K562 (cell line): ENCODE results near the gene HCRTR1. TPM values are rescaled to one million over a fixed set of nuclear protein-coding genes. Genes with fewer than 3 reads are reported as not detected.

Experiments
- ATAC-seq: fragments of 200-7000 bp; cut with Tn5 transposase; 3 replicates; pipeline ENCODE4 v1.9.1; 2020; ENCODE audit warnings: moderate library complexity
- BruUV-seq: library from RNA; stranded (reverse); fragments of 400-500 nt; replicated peaks from 2 replicates; lab custom pipeline; 2021; lab: Mats Ljungman, UMichigan
- CTCF ChIA-PET: fragments of 300-600 bp; formaldehyde crosslinking; extraction: SDS; loops from one replicate; lab custom pipeline; 2021; ENCODE audit warnings: low intra/inter-chr PET ratio; lab: Yijun Ruan, JAX
- POLR2A ChIA-PET: fragments of 300-600, 350-650 bp; sonication (Branson Sonifier 250); formaldehyde crosslinking; extraction: SDS; loops from one replicate; lab custom pipeline; 2021; ENCODE audit warnings: antibody characterized with exemption, inconsistent platforms; lab: Yijun Ruan, JAX
- DNase-seq, 4 experiments: peaks; one replicate each; pipeline versions ENCODE4 v3.0.0 to v3.0.0-alpha.2; 2011 to 2018; ENCODE audit warnings: low spot score in 3 of 4, mixed read lengths in 3 of 4; ENCODE audit errors: extremely low read depth in 1 of 4
- FAIRE-seq: peaks from 2 replicates; lab custom pipeline; 2011; peaks lifted over from hg19 to GRCh38; lab: Jason Lieb, UNC
- H2AFZ ChIP-seq: 2 replicates; pipeline ENCODE4 v1.6.0; 2011; ENCODE audit warnings: low read depth, low read length, control low read depth, inconsistent platforms
- H3K27ac ChIP-seq: fragments of 200-600 bp; 3 replicates; pipeline ENCODE4 v1.8.0; 2011; ENCODE audit warnings: low read depth, mild to moderate bottlenecking, control low read depth, inconsistent platforms, low read length, moderate library complexity, mixed read lengths; ENCODE audit errors: extremely low read depth
- H3K27me3 ChIP-seq, 2 experiments: fragments of 300-600 bp in 1 of 2; 2 replicates in 1 of 2; 3 replicates in 1 of 2; pipeline versions ENCODE4 v1.6.0 to v1.8.0; 2011; ENCODE audit warnings: inconsistent platforms in 2 of 2, low read length in 2 of 2, mild to moderate bottlenecking in 1 of 2, mixed read lengths in 1 of 2, moderate library complexity in 1 of 2; ENCODE audit not compliant: control insufficient read depth in 2 of 2, insufficient read depth in 2 of 2
- H3K36me3 ChIP-seq: fragments of 300-600 bp; 3 replicates; pipeline ENCODE4 v1.8.0; 2011; ENCODE audit warnings: mild to moderate bottlenecking, low read length, inconsistent platforms; ENCODE audit not compliant: control insufficient read depth, insufficient read depth
- H3K4me1 ChIP-seq, 2 experiments: fragments of 200-600 bp in 1 of 2; replicated peaks in 1 of 2; 2 replicates in 1 of 2; 3 replicates in 1 of 2; pipeline versions ENCODE4 v1.5.1 to v1.8.0; 2011; ENCODE audit warnings: inconsistent platforms in 2 of 2, low read length in 2 of 2, mild to moderate bottlenecking in 1 of 2, mixed read lengths in 1 of 2, moderate library complexity in 1 of 2; ENCODE audit not compliant: control insufficient read depth in 2 of 2, insufficient read depth in 2 of 2
- H3K4me2 ChIP-seq: 2 replicates; pipeline ENCODE4 v1.6.1; 2011; ENCODE audit warnings: low read length, control low read depth, inconsistent platforms, mixed read lengths; ENCODE audit not compliant: insufficient read depth
- H3K4me3 ChIP-seq: fragments of 200-600 bp; sonication (generic), shearing (Covaris generic); 2 replicates; pipeline ENCODE4 v1.5.1; 2016; ENCODE audit warnings: control low read depth, inconsistent platforms
- H3K79me2 ChIP-seq: fragments of 200-600 bp; 3 replicates; pipeline ENCODE4 v1.8.0; 2011; ENCODE audit warnings: low read length, inconsistent platforms; ENCODE audit not compliant: control insufficient read depth, insufficient read depth
- H3K9ac ChIP-seq, 2 experiments: 2 replicates each; pipeline versions ENCODE4 v1.6.0 to v1.6.1; 2011; ENCODE audit warnings: low read depth in 2 of 2, low read length in 2 of 2, control low read depth in 1 of 2, inconsistent platforms in 1 of 2, mild to moderate bottlenecking in 1 of 2, mixed read lengths in 1 of 2; ENCODE audit not compliant: insufficient read depth in 1 of 2
- H3K9me1 ChIP-seq: one replicate; pipeline ENCODE4 v1.6.0; 2011; ENCODE audit warnings: inconsistent platforms, mild to moderate bottlenecking, low read length, moderate library complexity; ENCODE audit not compliant: control insufficient read depth, insufficient read depth
- H3K9me3 ChIP-seq: replicated peaks from 2 replicates; pipeline ENCODE4 v1.5.1; 2011; ENCODE audit warnings: low read depth, low read length, inconsistent platforms; ENCODE audit not compliant: control insufficient read depth, insufficient read depth
- H4K20me1 ChIP-seq: replicated peaks from 2 replicates; pipeline ENCODE4 v1.6.1; 2011; ENCODE audit warnings: low read length, inconsistent platforms, mixed read lengths; ENCODE audit not compliant: control insufficient read depth, insufficient read depth
- CEBPB ChIP-seq: fragments of 450-650 bp; IDR thresholded peaks from 2 replicates; pipeline ENCODE4 v1.6.1; 2016; ENCODE audit warnings: missing genetic modification characterization, missing compliant biosample characterization
- CEBPG ChIP-seq, 3 experiments: fragments of 200-800 bp in 1 of 3; sonication (Bioruptor generic) in 1 of 3; sonication (generic) in 1 of 3; formaldehyde crosslinking in 1 of 3; IDR thresholded peaks in 2 of 3; conservative IDR thresholded peaks in 1 of 3; 2 replicates each; pipeline versions ENCODE4 v1.6.1 to v1.8.0; 2016 to 2022; ENCODE audit warnings: missing compliant biosample characterization in 2 of 3, missing genetic modification characterization in 2 of 3, mild to moderate bottlenecking in 1 of 3, missing genetic modification reagents in 1 of 3
- PHF21A ChIP-seq: fragments of 450-650 bp; IDR thresholded peaks from 2 replicates; pipeline ENCODE4 v1.6.1; 2017; ENCODE audit warnings: low read depth, borderline replicate concordance
- PKNOX1 ChIP-seq: fragments of 450-650 bp; IDR thresholded peaks from 2 replicates; pipeline ENCODE4 v1.6.1; 2016
- PPARD ChIP-seq: fragments of 250-450 bp; sonication (Bioruptor Pico); IDR thresholded peaks from 2 replicates; pipeline ENCODE4 v1.8.0; 2022; ENCODE audit warnings: inconsistent platforms, mild to moderate bottlenecking, moderate library complexity
- SMARCE1 ChIP-seq: fragments of 450-650 bp; IDR thresholded peaks from 2 replicates; pipeline ENCODE4 v1.7.1; 2016; ENCODE audit warnings: mild to moderate bottlenecking
- ZBTB1 ChIP-seq: sonication (generic); formaldehyde crosslinking; IDR thresholded peaks from 2 replicates; pipeline ENCODE4 v1.8.1; 2023; ENCODE audit warnings: missing genetic modification reagents, low read depth, mild to moderate bottlenecking, borderline replicate concordance
- WGBS: fragments of 100-300 bp; shearing (Covaris generic); methylation state at CpG from one replicate; pipeline ENCODE4 v1.1.6; 2016; ENCODE audit warnings: low coverage, mixed read lengths; ENCODE audit not compliant: insufficient coverage; ENCODE audit errors: missing lambda C conversion rate; 5-methylcytosine and 5-hydroxymethylcytosine counted together
- in situ Hi-C: fragments of 300-500 bp; cut with MboI; formaldehyde crosslinking; loops from 4 replicates; pipeline ENCODE4 v1.15.0; 2018; ENCODE audit warnings: inconsistent platforms, mixed read lengths
- intact Hi-C: fragments of 100-400 bp; cut with micrococcal nuclease; formaldehyde crosslinking; loops from 2 replicates; pipeline ENCODE4 v1.14.2; 2022
- polyA plus RNA-seq, 8 experiments: library from polyadenylated mRNA; depleted of rRNA in 4 of 8; stranded (reverse) in 5 of 8; unstranded in 3 of 8; fragments of >200 nt; fragmentation: Nextera tagmentation in 2 of 8; fragmentation: Illumina TruSeq in 1 of 8; extraction: Ambion mirVana in 2 of 8; extraction: Trizol in 1 of 8; gene quantifications; 2 replicates each; pipeline versions ENCODE4 v1.2.1 to v1.2.3, GENCODE V29; 2011 to 2014; ENCODE audit warnings: inconsistent platforms in 1 of 8, missing spikeins in 1 of 8
- total RNA-seq, 7 experiments: library from RNA; depleted of rRNA in 6 of 7; stranded (reverse); fragments of >200 nt in 6 of 7; fragmentation: Illumina TruSeq in 2 of 7; extraction: Trizol in 2 of 7; gene quantifications; 2 replicates each; pipeline versions ENCODE4 v1.2.1 to v1.2.3, GENCODE V29; 2011 to 2021; ENCODE audit warnings: low replicate concordance in 1 of 7

HCRTR1 gene
- total and polyA plus RNA-seq, 9 of the 15 experiments (the other 6 are each of a cell fraction or from before 2014, with no cell fraction given) = not detected

GRCh38 chr1:31575369-31576140 is 41.9 kb upstream of the HCRTR1 start:
- Histone ChIP-seq H3K9me3 (no peaks in the 10 kb centered on the region), H3K4me1 (peaks cover 22 to 41% of the 10 kb centered on the region in 2 experiments), H3K4me3 (no peak overlapping the region), H4K20me1 (peaks cover 41% of the 10 kb centered on the region)
- ATAC-seq (no peak), FAIRE-seq (no peak)
- in situ Hi-C loops = no loop called here
- TF ChIP-seq CEBPB = peak; percentile 85
- no peak for TF ChIP-seq PPARD (CRISPR knock-in tag)
- TF ChIP-seq CEBPG (CRISPR knock-in tag; IDR thresholded peaks at IDR 0.05) = peak; percentile 40; the same call in 1 of the 2 replicates
- no peak for TF ChIP-seq CEBPG (tag; conservative IDR thresholded peaks at IDR 0.05 in 1 of 2, IDR thresholded peaks at IDR 0.05 in 1 of 2)
- 0 out of 2 replicates have a peak, but pooled peaks have one; percentile 9 for TF ChIP-seq ZBTB1
- TF ChIP-seq PHF21A = no peak
- no peak for TF ChIP-seq SMARCE1
- TF ChIP-seq PKNOX1 = no peak
- TF ChIP-seq, all 486 proteins: peak for 3
- peaks cover 3% of the 10 kb centered on the region for H3K9me1 ChIP-seq
- DNase-seq = peak in 3 of 4 experiments; percentile 7 to 14 (median 12)
- ChIA-PET POLR2A (interaction anchor here (0.6 to 1.5 kb wide), 2 partner anchors 14 to 51 kb away, joined by 3 to 5 read pairs; no protein-coding TSS in a partner anchor), CTCF (no interaction called here)
- H3K36me3 ChIP-seq = no peaks in the 10 kb centered on the region
- H3K27me3 ChIP-seq = peaks cover 7 to 59% of the 10 kb centered on the region in 2 experiments; a peak in 3 of 5 replicates
- H3K27ac ChIP-seq = no peak overlapping the region
- intact Hi-C loops = no loop called here
- H3K9ac ChIP-seq = peak overlapping the region in 1 of 2 experiments; percentile 38; a peak in 2 of 4 replicates
- no peak overlapping the region for H3K4me2 ChIP-seq
- no peaks in the 10 kb centered on the region for H3K79me2 ChIP-seq
- no peak overlapping the region for H2AFZ ChIP-seq
- WGBS = 17% methylated on average over 11 of the region's 11 CpGs
- BruUV-seq = no TSS peak
